ENCODE results near the gene IL15. TPM values are rescaled to one million over a fixed set of nuclear protein-coding genes. Genes with fewer than 3 reads are reported as not detected.
"Not testable (repeated sequence)": the region's sequence is repeated elsewhere in the genome, so short reads cannot be mapped to it uniquely, and the experiment has no call there.

Gene IL15
- total RNA-seq, 1 donor from 2014 or later, result 0.80 TPM

- no peak for DNase-seq (ENCODE audit: low spot score in 2 of 2, unreplicated experiment in 2 of 2)
- no peak for TF ChIP-seq CTCF (IDR thresholded peaks at IDR 0.05; ENCODE audit: unreplicated experiment)
- H3K27me3 Mint-ChIP-seq (ENCODE audit: low read depth), result no peaks in the 10 kb centered on the region
These were observed 49.9 kb downstream of the IL15 start for GRCh38 chr4:141686146-141686775.

GRCh38 chr4:141686879-141687278, 50.5 kb downstream of the IL15 start:
- no peak for DNase-seq (ENCODE audit: low spot score in 2 of 2, unreplicated experiment in 2 of 2)
- Mint-ChIP-seq H3K27ac (no peak overlapping the region), H3K36me3 (no peaks in the 10 kb centered on the region), H3K27me3 (ENCODE audit: low read depth) (no peaks in the 10 kb centered on the region), H3K4me1 (peaks cover 7% of the 10 kb centered on the region), H3K9me3 (no peaks in the 10 kb centered on the region), H3K4me3 (no peak overlapping the region)
- TF ChIP-seq CTCF (IDR thresholded peaks at IDR 0.05; ENCODE audit: unreplicated experiment), result no peak

More at GRCh38 chr4:141686146-141686775, 49.9 kb downstream of the IL15 start:
- H3K36me3 Mint-ChIP-seq, result no peaks in the 10 kb centered on the region
- no peak overlapping the region for H3K27ac Mint-ChIP-seq
- peaks cover 7% of the 10 kb centered on the region for H3K4me1 Mint-ChIP-seq
- no peaks in the 10 kb centered on the region for H3K9me3 Mint-ChIP-seq
- H3K4me3 Mint-ChIP-seq, result no peak overlapping the region

GRCh38 chr4:141689726-141690296, 53.4 kb downstream of the IL15 start:
- H3K27me3 Mint-ChIP-seq (ENCODE audit: low read depth); DNase-seq (ENCODE audit: low spot score in 2 of 2, unreplicated experiment in 2 of 2); H3K36me3 Mint-ChIP-seq; H3K4me1 Mint-ChIP-seq; H3K9me3 Mint-ChIP-seq; H3K4me3 Mint-ChIP-seq; H3K27ac Mint-ChIP-seq: not testable (repeated sequence)

- not testable (repeated sequence) for H3K4me3 Mint-ChIP-seq; H3K4me1 Mint-ChIP-seq; H3K36me3 Mint-ChIP-seq; H3K27me3 Mint-ChIP-seq (ENCODE audit: low read depth); H3K27ac Mint-ChIP-seq; DNase-seq (ENCODE audit: low spot score in 2 of 2, unreplicated experiment in 2 of 2)
- peaks cover 12% of the 10 kb centered on the region for H3K9me3 Mint-ChIP-seq
These were observed 54.9 kb downstream of the IL15 start for GRCh38 chr4:141691247-141691646.

- no peak overlapping the region for H3K27ac Mint-ChIP-seq
- no peaks in the 10 kb centered on the region for H3K36me3 Mint-ChIP-seq
- H3K4me1 Mint-ChIP-seq, result peaks cover 3% of the 10 kb centered on the region
- no peak for TF ChIP-seq CTCF (IDR thresholded peaks at IDR 0.05; ENCODE audit: unreplicated experiment)
- no peak for DNase-seq (ENCODE audit: low spot score in 2 of 2, unreplicated experiment in 2 of 2)
- H3K4me3 Mint-ChIP-seq, result no peak overlapping the region
- H3K27me3 Mint-ChIP-seq (ENCODE audit: low read depth), result no peaks in the 10 kb centered on the region
- H3K9me3 Mint-ChIP-seq, result peaks cover 20% of the 10 kb centered on the region
These were observed 55.7 kb downstream of the IL15 start for GRCh38 chr4:141692081-141692480.

- Mint-ChIP-seq H3K9me3 (peaks cover 57% of the 10 kb centered on the region), H3K27me3 (ENCODE audit: low read depth) (no peaks in the 10 kb centered on the region), H3K36me3 (no peaks in the 10 kb centered on the region), H3K4me3 (no peak overlapping the region), H3K27ac (no peak overlapping the region), H3K4me1 (no peaks in the 10 kb centered on the region)
- no peak for DNase-seq (ENCODE audit: low spot score in 2 of 2, unreplicated experiment in 2 of 2)
- no peak for TF ChIP-seq CTCF (IDR thresholded peaks at IDR 0.05; ENCODE audit: unreplicated experiment)
These were observed 60.7 kb downstream of the IL15 start for GRCh38 chr4:141697116-141697515.
